Measurements from ENCODE around the gene CSNK1G3.

Gene CSNK1G3

GRCh38 chr5:123659011-123659410, 147.0 kb downstream of the CSNK1G3 start:
- no peak overlapping the region for H3K4me3 ChIP-seq (ENCODE audit: low read length)
- no peak for DNase-seq (ENCODE audit: low read depth)
- no peak for TF ChIP-seq CTCF (IDR thresholded peaks at IDR 0.05; ENCODE audit: insufficient read depth, low read depth, low read length, missing control alignments)

GRCh38 chr5:123659495-123659894, 147.5 kb downstream of the CSNK1G3 start:
- no peak for DNase-seq (ENCODE audit: low read depth)
- H3K4me3 ChIP-seq (ENCODE audit: low read length), result no peak overlapping the region
- no peak for TF ChIP-seq CTCF (IDR thresholded peaks at IDR 0.05; ENCODE audit: insufficient read depth, low read depth, low read length, missing control alignments)

GRCh38 chr5:123664961-123665360, 153.0 kb downstream of the CSNK1G3 start:
- H3K4me3 ChIP-seq (ENCODE audit: low read length), result no peak overlapping the region
- TF ChIP-seq CTCF (IDR thresholded peaks at IDR 0.05; ENCODE audit: insufficient read depth, low read depth, low read length, missing control alignments), result no peak
- no peak for DNase-seq (ENCODE audit: low read depth)

- TF ChIP-seq CTCF (IDR thresholded peaks at IDR 0.05; ENCODE audit: insufficient read depth, low read depth, low read length, missing control alignments), result no peak
- H3K4me3 ChIP-seq (ENCODE audit: low read length), result no peak overlapping the region
Measured at GRCh38 chr5:123665822-123666371, 153.9 kb downstream of the CSNK1G3 start.

More at GRCh38 chr5:123665822-123666371, 153.9 kb downstream of the CSNK1G3 start:
- DNase-seq (ENCODE audit: low read depth), result no peak
